Measurements from ENCODE around the gene CDAN1.

DNA sequence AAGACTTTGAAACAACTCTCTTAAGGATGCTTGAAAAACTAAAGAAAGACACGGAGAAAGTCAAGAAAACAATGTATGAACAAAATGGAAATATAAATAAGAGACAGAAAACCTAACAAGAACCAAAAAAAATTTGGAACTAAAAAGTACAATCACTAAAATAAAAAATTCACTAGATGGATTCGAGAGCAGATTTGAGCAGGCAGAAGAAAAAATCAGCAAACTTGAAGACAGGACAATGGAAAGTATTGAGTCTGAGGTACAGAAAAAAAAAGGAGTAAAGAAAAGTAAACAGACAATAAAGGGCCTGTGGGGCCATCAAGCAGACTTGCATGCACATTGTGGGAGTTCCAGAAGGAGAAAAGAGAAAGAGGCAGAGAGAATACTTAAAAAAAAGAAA, 13.4 kb upstream of the CDAN1 start:
- no peak for TF ChIP-seq TAF1 (conservative IDR thresholded peaks at IDR 0.05)
- TF ChIP-seq, protein P1, sequence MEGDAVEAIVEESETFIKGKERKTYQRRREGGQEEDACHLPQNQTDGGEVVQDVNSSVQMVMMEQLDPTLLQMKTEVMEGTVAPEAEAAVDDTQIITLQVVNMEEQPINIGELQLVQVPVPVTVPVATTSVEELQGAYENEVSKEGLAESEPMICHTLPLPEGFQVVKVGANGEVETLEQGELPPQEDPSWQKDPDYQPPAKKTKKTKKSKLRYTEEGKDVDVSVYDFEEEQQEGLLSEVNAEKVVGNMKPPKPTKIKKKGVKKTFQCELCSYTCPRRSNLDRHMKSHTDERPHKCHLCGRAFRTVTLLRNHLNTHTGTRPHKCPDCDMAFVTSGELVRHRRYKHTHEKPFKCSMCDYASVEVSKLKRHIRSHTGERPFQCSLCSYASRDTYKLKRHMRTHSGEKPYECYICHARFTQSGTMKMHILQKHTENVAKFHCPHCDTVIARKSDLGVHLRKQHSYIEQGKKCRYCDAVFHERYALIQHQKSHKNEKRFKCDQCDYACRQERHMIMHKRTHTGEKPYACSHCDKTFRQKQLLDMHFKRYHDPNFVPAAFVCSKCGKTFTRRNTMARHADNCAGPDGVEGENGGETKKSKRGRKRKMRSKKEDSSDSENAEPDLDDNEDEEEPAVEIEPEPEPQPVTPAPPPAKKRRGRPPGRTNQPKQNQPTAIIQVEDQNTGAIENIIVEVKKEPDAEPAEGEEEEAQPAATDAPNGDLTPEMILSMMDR (IDR thresholded peaks at IDR 0.05; ENCODE audit: low read depth, low read length, missing input control), result no peak
- no peak for TF ChIP-seq GABPA (IDR thresholded peaks at IDR 0.05 in 1 of 2, conservative IDR thresholded peaks at IDR 0.05 in 1 of 2)
- TF ChIP-seq JUND (IDR thresholded peaks at IDR 0.05), result no peak
- TF ChIP-seq, protein P2, sequence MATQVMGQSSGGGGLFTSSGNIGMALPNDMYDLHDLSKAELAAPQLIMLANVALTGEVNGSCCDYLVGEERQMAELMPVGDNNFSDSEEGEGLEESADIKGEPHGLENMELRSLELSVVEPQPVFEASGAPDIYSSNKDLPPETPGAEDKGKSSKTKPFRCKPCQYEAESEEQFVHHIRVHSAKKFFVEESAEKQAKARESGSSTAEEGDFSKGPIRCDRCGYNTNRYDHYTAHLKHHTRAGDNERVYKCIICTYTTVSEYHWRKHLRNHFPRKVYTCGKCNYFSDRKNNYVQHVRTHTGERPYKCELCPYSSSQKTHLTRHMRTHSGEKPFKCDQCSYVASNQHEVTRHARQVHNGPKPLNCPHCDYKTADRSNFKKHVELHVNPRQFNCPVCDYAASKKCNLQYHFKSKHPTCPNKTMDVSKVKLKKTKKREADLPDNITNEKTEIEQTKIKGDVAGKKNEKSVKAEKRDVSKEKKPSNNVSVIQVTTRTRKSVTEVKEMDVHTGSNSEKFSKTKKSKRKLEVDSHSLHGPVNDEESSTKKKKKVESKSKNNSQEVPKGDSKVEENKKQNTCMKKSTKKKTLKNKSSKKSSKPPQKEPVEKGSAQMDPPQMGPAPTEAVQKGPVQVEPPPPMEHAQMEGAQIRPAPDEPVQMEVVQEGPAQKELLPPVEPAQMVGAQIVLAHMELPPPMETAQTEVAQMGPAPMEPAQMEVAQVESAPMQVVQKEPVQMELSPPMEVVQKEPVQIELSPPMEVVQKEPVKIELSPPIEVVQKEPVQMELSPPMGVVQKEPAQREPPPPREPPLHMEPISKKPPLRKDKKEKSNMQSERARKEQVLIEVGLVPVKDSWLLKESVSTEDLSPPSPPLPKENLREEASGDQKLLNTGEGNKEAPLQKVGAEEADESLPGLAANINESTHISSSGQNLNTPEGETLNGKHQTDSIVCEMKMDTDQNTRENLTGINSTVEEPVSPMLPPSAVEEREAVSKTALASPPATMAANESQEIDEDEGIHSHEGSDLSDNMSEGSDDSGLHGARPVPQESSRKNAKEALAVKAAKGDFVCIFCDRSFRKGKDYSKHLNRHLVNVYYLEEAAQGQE (IDR thresholded peaks at IDR 0.05), result no peak

Measured in liver (tissue), 3 donors.